ENCODE data around the gene FLT4.

DNA sequence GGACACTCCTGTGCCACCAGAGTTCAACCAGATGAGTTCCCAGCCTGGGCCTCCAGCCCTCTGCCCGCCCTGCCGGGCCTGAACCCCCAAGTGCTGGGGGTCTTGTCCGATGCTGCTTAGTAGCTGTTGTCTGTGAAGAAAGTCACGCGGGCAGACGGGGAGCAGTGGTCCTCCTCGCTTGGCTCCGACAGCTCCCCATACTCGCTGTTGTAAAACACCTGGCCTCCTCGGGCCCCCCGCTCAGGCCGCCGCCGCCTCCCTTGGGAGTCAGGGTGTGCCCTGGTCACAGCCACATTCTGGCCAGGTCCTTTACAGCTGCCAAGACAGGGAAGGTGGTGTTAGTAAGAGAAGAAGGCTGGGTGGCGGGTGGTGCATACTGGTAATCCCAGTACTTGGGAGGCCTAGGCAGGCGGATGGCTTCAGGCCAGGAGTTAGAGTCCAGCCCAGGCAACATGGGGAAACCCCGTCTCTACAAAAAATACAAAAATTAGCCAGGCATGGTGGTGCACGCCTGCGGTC lies 46.3 kb downstream of the FLT4 start:
- no peak for TF ChIP-seq NANOG (IDR thresholded peaks at IDR 0.05; ENCODE audit: borderline replicate concordance)
- no peak for TF ChIP-seq JUNB (IDR thresholded peaks at IDR 0.05; ENCODE audit: unreplicated experiment)
- TF ChIP-seq POLR2AphosphoS5 (IDR thresholded peaks at IDR 0.05; ENCODE audit: low read depth) = no peak
- TF ChIP-seq, protein P1, sequence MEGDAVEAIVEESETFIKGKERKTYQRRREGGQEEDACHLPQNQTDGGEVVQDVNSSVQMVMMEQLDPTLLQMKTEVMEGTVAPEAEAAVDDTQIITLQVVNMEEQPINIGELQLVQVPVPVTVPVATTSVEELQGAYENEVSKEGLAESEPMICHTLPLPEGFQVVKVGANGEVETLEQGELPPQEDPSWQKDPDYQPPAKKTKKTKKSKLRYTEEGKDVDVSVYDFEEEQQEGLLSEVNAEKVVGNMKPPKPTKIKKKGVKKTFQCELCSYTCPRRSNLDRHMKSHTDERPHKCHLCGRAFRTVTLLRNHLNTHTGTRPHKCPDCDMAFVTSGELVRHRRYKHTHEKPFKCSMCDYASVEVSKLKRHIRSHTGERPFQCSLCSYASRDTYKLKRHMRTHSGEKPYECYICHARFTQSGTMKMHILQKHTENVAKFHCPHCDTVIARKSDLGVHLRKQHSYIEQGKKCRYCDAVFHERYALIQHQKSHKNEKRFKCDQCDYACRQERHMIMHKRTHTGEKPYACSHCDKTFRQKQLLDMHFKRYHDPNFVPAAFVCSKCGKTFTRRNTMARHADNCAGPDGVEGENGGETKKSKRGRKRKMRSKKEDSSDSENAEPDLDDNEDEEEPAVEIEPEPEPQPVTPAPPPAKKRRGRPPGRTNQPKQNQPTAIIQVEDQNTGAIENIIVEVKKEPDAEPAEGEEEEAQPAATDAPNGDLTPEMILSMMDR (conservative IDR thresholded peaks at IDR 0.05; ENCODE audit: low read depth in 2 of 2) = no peak
- TF ChIP-seq EZH2 (IDR thresholded peaks at IDR 0.05; ENCODE audit: low read depth, unreplicated experiment) = no peak
- TF ChIP-seq STAT1 (IDR thresholded peaks at IDR 0.05; ENCODE audit: unreplicated experiment) = no peak
- TF ChIP-seq, protein P2, sequence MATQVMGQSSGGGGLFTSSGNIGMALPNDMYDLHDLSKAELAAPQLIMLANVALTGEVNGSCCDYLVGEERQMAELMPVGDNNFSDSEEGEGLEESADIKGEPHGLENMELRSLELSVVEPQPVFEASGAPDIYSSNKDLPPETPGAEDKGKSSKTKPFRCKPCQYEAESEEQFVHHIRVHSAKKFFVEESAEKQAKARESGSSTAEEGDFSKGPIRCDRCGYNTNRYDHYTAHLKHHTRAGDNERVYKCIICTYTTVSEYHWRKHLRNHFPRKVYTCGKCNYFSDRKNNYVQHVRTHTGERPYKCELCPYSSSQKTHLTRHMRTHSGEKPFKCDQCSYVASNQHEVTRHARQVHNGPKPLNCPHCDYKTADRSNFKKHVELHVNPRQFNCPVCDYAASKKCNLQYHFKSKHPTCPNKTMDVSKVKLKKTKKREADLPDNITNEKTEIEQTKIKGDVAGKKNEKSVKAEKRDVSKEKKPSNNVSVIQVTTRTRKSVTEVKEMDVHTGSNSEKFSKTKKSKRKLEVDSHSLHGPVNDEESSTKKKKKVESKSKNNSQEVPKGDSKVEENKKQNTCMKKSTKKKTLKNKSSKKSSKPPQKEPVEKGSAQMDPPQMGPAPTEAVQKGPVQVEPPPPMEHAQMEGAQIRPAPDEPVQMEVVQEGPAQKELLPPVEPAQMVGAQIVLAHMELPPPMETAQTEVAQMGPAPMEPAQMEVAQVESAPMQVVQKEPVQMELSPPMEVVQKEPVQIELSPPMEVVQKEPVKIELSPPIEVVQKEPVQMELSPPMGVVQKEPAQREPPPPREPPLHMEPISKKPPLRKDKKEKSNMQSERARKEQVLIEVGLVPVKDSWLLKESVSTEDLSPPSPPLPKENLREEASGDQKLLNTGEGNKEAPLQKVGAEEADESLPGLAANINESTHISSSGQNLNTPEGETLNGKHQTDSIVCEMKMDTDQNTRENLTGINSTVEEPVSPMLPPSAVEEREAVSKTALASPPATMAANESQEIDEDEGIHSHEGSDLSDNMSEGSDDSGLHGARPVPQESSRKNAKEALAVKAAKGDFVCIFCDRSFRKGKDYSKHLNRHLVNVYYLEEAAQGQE (IDR thresholded peaks at IDR 0.05; ENCODE audit: unreplicated experiment) = no peak
- TF ChIP-seq ZNF114 (CRISPR knock-in tag; IDR thresholded peaks at IDR 0.05) = no peak
- TF ChIP-seq, protein P3, sequence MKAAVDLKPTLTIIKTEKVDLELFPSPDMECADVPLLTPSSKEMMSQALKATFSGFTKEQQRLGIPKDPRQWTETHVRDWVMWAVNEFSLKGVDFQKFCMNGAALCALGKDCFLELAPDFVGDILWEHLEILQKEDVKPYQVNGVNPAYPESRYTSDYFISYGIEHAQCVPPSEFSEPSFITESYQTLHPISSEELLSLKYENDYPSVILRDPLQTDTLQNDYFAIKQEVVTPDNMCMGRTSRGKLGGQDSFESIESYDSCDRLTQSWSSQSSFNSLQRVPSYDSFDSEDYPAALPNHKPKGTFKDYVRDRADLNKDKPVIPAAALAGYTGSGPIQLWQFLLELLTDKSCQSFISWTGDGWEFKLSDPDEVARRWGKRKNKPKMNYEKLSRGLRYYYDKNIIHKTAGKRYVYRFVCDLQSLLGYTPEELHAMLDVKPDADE (IDR thresholded peaks at IDR 0.05) = no peak
